Right lobe of liver (tissue), 6 donors: Measurements from ENCODE around the gene TOR1AIP1. TPM values are rescaled to one million over a fixed set of nuclear protein-coding genes. Genes with fewer than 3 reads are reported as not detected.
A peak's percentile ranks its signal among the peaks of the same experiment; 100 is the strongest.

Source experiments
- ATAC-seq, 4 donors: fragments of 200-7000 bp; cut with Tn5 transposase; one replicate each; pipeline ENCODE4 v1.9.1; 2020; ENCODE audit warnings: mild to moderate bottlenecking in 4 of 4, moderate library complexity in 4 of 4
- DNase-seq, 3 donors: peaks; one replicate each; pipeline ENCODE4 v3.0.0-alpha.2; 2020
- H3K27ac ChIP-seq, 3 donors: fragments of 200-600 bp; one replicate each; pipeline ENCODE4 v1.8.0; 2022
- H3K27me3 ChIP-seq, 2 donors: fragments of 200-600 bp; one replicate each; pipeline ENCODE4 v1.8.0; 2022
- H3K36me3 ChIP-seq, 4 donors: fragments of 200-600 bp; sonication (generic) in 1 of 4; one replicate each; pipeline versions ENCODE4 v1.5.1 to v1.8.0; 2017 to 2022; ENCODE audit warnings: control low read depth in 1 of 4
- H3K4me1 ChIP-seq, 4 donors: fragments of 200-600 bp; sonication (generic) in 1 of 4; one replicate each; pipeline versions ENCODE4 v1.5.1 to v1.8.0; 2017 to 2022; ENCODE audit warnings: control low read depth in 1 of 4
- H3K4me3 ChIP-seq, 3 donors: fragments of 200-600 bp; one replicate each; pipeline ENCODE4 v1.8.0; 2022
- H3K9me3 ChIP-seq, 4 donors: fragments of 200-600 bp; sonication (generic) in 1 of 4; one replicate each; pipeline versions ENCODE4 v1.5.1 to v1.8.0; 2017 to 2022; ENCODE audit warnings: control low read depth in 1 of 4
- POLR2A ChIP-seq: fragments of 450-650 bp; IDR thresholded peaks from one replicate; pipeline ENCODE4 v1.6.1; 2017; ENCODE audit warnings: antibody characterized with exemption, mild to moderate bottlenecking
- WGBS: methylation state at CpG from one replicate; pipeline ENCODE4 v1.1.6; 2018; ENCODE audit warnings: low coverage, low lambda C conversion rate; ENCODE audit not compliant: insufficient coverage; ENCODE audit errors: missing lambda C conversion rate; 5-methylcytosine and 5-hydroxymethylcytosine counted together
- intact Hi-C, 2 donors: fragments of 100-400 bp; cut with DNase I; formaldehyde crosslinking; loops; one replicate each; pipeline versions ENCODE4 v1.11.2 to v1.14.1; 2022
- total RNA-seq, 6 experiments: library from RNA; depleted of rRNA in 2 of 6; stranded (reverse); fragments of >200 nt in 2 of 6; fragmentation: NEBNext Ultra II Directional in 3 of 6; extraction: Animal tissue kit (Norgen Biotek cat#: 25700) in 3 of 6; gene quantifications; one replicate each; pipeline versions ENCODE4 v1.1.0 to v1.2.4, GENCODE V29; 2016 to 2023
- TF ChIP-seq, protein P1 (sequence below), 4 donors: fragments of 200-600 bp in 3 of 4; fragments of 450-650 bp in 1 of 4; IDR thresholded peaks; one replicate each; pipeline versions ENCODE4 v1.5.1 to v1.8.0; 2016 to 2022; ENCODE audit warnings: antibody characterized with exemption in 4 of 4, mild to moderate bottlenecking in 2 of 4
- donor health status: DM: no; HTN: yes; CAD: no.
- donor health status: DM: no; HTN: no; CAD: no.
- donor health status: DM: no; HTN: no; CAD: no.
- donor health status: DM: no; HTN: yes; CAD: no.
- donor health status: DM: no; HTN: yes; CAD: no.

The TOR1AIP1 gene
- total RNA-seq, 6 experiments from 2014 or later, result 18.0 to 31.2 (median 23.0) TPM

DNA sequence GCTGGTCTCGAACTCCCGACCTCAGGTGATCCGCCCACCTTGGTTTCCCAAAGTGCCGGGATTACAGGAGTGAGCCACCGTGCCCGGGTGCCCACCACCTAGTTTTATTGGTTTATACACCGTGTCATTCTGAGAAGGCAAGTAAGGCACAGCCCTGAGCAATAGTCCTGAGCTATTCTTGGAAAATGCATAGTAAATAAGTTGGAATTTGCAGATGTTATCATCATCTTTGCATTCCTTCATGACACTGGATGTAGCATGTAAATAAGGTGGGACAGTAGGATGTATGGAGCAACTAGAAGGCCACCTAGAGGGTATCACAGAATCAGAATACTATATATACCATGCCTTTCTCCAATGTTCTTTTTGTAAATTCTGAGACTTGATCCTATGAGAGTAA lies 15.5 kb upstream of the TOR1AIP1 start:
- Histone ChIP-seq H3K4me1 (peaks cover 0 to 9% (median 0%) of the 10 kb centered on the region in 4 donors), H3K27ac (no peak overlapping the region), H3K4me3 (no peak overlapping the region), H3K36me3 (peaks cover 0 to 54% (median 26%) of the 10 kb centered on the region in 4 donors), H3K27me3 (no peaks in the 10 kb centered on the region), H3K9me3 (no peaks in the 10 kb centered on the region)
- DNase-seq, result no peak
- ATAC-seq, result no peak
- WGBS, result 86% methylated on average over 7 of the region's 7 CpGs
- intact Hi-C loops, result no loop called here
- TF ChIP-seq, protein P1, sequence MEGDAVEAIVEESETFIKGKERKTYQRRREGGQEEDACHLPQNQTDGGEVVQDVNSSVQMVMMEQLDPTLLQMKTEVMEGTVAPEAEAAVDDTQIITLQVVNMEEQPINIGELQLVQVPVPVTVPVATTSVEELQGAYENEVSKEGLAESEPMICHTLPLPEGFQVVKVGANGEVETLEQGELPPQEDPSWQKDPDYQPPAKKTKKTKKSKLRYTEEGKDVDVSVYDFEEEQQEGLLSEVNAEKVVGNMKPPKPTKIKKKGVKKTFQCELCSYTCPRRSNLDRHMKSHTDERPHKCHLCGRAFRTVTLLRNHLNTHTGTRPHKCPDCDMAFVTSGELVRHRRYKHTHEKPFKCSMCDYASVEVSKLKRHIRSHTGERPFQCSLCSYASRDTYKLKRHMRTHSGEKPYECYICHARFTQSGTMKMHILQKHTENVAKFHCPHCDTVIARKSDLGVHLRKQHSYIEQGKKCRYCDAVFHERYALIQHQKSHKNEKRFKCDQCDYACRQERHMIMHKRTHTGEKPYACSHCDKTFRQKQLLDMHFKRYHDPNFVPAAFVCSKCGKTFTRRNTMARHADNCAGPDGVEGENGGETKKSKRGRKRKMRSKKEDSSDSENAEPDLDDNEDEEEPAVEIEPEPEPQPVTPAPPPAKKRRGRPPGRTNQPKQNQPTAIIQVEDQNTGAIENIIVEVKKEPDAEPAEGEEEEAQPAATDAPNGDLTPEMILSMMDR (IDR thresholded peaks at IDR 0.05), result no peak
- TF ChIP-seq POLR2A, result no peak

- 27% methylated on average over 1 of the region's 1 CpG for WGBS
- no peak overlapping the region for H3K4me3 ChIP-seq
- H3K9me3 ChIP-seq, result no peaks in the 10 kb centered on the region
- H3K36me3 ChIP-seq, result peaks cover 0 to 54% (median 26%) of the 10 kb centered on the region in 4 donors
- ATAC-seq (peak; percentile 69 to 83 (median 78)), DNase-seq (peak in 1 of 3 donors; percentile 29)
- no peaks in the 10 kb centered on the region for H3K27me3 ChIP-seq
- no peak overlapping the region for H3K27ac ChIP-seq
- no peak for TF ChIP-seq POLR2A
- TF ChIP-seq, protein P1 (IDR thresholded peaks at IDR 0.05), result peak; percentile 39 to 70 (median 60)
- H3K4me1 ChIP-seq, result peaks cover 0 to 20% (median 4%) of the 10 kb centered on the region in 4 donors
- intact Hi-C loops, result no loop called here
These were observed 14.4 kb upstream of the TOR1AIP1 start for GRCh38 chr1:179867493-179868330.

DNA sequence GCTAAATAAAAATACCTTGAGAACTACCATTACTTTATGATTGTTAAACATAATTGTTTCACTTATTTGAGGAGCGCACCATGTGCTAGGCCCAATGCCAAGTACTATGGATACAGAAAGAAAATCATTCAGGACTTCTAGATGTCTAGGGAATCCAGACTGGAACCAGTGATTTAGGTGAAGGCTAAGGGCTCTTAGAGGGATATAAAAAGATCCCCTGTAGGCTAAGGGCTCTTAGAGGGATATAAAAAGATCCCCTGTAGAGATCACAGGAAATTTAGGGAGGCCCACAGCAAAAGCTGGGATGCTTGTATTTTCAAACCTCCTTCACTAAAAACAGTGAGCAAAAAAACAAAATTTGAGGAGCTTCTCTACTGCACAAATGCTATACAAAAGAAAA lies 11.2 kb upstream of the TOR1AIP1 start:
- H3K27ac ChIP-seq, result no peak overlapping the region
- intact Hi-C loops, result no loop called here
- DNase-seq, result no peak
- H3K4me1 ChIP-seq, result peaks cover 0 to 44% (median 14%) of the 10 kb centered on the region in 4 donors
- TF ChIP-seq, protein P1 (IDR thresholded peaks at IDR 0.05), result no peak
- no peak for TF ChIP-seq POLR2A
- no peaks in the 10 kb centered on the region for H3K9me3 ChIP-seq
- H3K27me3 ChIP-seq, result no peaks in the 10 kb centered on the region
- WGBS, result 100% methylated on average over 1 of the region's 1 CpG
- H3K36me3 ChIP-seq, result peaks cover 0 to 38% (median 18%) of the 10 kb centered on the region in 4 donors
- no peak for ATAC-seq
- H3K4me3 ChIP-seq, result no peak overlapping the region

GRCh38 chr1:179871940-179872339 lies 10.1 kb upstream of the TOR1AIP1 start:
- peak overlapping the region in 2 of 3 donors; percentile 77 to 90 for H3K27ac ChIP-seq
- H3K4me3 ChIP-seq, result no peak overlapping the region
- H3K27me3 ChIP-seq, result no peaks in the 10 kb centered on the region
- DNase-seq (no peak), ATAC-seq (no peak)
- no peak for TF ChIP-seq POLR2A
- TF ChIP-seq, protein P1 (IDR thresholded peaks at IDR 0.05), result no peak
- H3K9me3 ChIP-seq, result no peaks in the 10 kb centered on the region
- H3K4me1 ChIP-seq, result peaks cover 0 to 45% (median 14%) of the 10 kb centered on the region in 4 donors
- 33% methylated on average over 1 of the region's 1 CpG for WGBS
- intact Hi-C loops, result no loop called here
- H3K36me3 ChIP-seq, result peaks cover 0 to 34% (median 15%) of the 10 kb centered on the region in 4 donors
